Neural crest cell (in vitro differentiated cells): Measurements from ENCODE around the gene CSF3. TPM values are rescaled to one million over a fixed set of nuclear protein-coding genes. Genes with fewer than 3 reads are reported as not detected.

Experiments
- DNase-seq: peaks from one replicate; pipeline ENCODE4 v3.0.0; 2021; ENCODE audit warnings: low read depth, mixed read lengths, low spot score
- H3K27ac Mint-ChIP-seq: one replicate; pipeline ENCODE4 v1.8.0; 2021; ENCODE audit warnings: mild to moderate bottlenecking, mixed read lengths; ENCODE audit not compliant: unreplicated experiment
- H3K27me3 Mint-ChIP-seq: 2 replicates; pipeline ENCODE4 v1.8.0; 2021; ENCODE audit warnings: low read depth, mild to moderate bottlenecking, mixed read lengths
- H3K36me3 Mint-ChIP-seq: 2 replicates; pipeline ENCODE4 v1.8.0; 2021; ENCODE audit warnings: low read depth, mild to moderate bottlenecking, mixed read lengths
- H3K4me1 Mint-ChIP-seq: 2 replicates; pipeline ENCODE4 v1.8.0; 2021; ENCODE audit warnings: mixed read lengths
- H3K4me3 Mint-ChIP-seq: one replicate; pipeline ENCODE4 v1.8.0; 2021; ENCODE audit warnings: mild to moderate bottlenecking, mixed read lengths
- H3K9me3 Mint-ChIP-seq: 2 replicates; pipeline ENCODE4 v1.8.0; 2021; ENCODE audit warnings: mixed read lengths
- total RNA-seq: library from RNA; stranded (reverse); gene quantifications from 2 replicates; pipeline ENCODE4 v1.2.1, GENCODE V29; 2021
- TF ChIP-seq, protein P1 (sequence below): fragments of 200-600 bp; sonication (generic); conservative IDR thresholded peaks from 2 replicates; pipeline ENCODE4 v1.5.0; 2021; ENCODE audit warnings: antibody characterized with exemption, mild to moderate bottlenecking

The CSF3 gene
- total RNA-seq, 1 donor from 2014 or later = not detected

DNA sequence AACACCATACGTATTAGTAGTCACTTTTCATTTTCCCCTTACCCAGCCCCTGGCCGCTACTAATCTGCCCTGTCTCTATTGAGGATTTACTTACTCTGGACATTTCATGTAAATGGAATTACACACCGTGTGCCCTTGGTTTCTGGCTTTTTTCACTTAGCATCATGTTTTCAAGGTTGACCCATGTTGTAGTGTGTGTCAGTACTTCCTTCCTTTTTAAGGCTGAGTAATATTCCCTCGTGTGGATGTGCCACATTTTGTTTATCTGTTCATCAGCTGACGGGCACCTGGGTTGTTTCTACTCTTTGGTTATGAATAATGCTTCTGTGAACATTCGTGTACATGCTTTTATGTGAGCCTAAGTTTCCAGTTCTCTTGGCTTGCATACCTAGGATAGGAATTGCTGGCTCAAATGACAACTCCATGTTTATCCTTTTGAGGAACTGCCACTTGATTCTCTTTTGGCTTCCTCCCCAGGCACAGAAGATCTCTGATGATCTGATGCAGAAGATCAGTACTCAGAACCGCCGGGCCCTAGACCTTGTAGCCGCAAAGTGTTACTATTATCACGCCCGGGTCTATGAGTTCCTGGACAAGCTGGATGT lies 26.9 kb upstream of the CSF3 start:
- Mint-ChIP-seq H3K4me1 (no peaks in the 10 kb centered on the region), H3K27ac (no peak overlapping the region), H3K27me3 (no peaks in the 10 kb centered on the region), H3K36me3 (peaks cover 30% of the 10 kb centered on the region), H3K9me3 (no peaks in the 10 kb centered on the region), H3K4me3 (no peak overlapping the region)
- TF ChIP-seq, protein P1, sequence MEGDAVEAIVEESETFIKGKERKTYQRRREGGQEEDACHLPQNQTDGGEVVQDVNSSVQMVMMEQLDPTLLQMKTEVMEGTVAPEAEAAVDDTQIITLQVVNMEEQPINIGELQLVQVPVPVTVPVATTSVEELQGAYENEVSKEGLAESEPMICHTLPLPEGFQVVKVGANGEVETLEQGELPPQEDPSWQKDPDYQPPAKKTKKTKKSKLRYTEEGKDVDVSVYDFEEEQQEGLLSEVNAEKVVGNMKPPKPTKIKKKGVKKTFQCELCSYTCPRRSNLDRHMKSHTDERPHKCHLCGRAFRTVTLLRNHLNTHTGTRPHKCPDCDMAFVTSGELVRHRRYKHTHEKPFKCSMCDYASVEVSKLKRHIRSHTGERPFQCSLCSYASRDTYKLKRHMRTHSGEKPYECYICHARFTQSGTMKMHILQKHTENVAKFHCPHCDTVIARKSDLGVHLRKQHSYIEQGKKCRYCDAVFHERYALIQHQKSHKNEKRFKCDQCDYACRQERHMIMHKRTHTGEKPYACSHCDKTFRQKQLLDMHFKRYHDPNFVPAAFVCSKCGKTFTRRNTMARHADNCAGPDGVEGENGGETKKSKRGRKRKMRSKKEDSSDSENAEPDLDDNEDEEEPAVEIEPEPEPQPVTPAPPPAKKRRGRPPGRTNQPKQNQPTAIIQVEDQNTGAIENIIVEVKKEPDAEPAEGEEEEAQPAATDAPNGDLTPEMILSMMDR = no peak
- no peak for DNase-seq

DNA sequence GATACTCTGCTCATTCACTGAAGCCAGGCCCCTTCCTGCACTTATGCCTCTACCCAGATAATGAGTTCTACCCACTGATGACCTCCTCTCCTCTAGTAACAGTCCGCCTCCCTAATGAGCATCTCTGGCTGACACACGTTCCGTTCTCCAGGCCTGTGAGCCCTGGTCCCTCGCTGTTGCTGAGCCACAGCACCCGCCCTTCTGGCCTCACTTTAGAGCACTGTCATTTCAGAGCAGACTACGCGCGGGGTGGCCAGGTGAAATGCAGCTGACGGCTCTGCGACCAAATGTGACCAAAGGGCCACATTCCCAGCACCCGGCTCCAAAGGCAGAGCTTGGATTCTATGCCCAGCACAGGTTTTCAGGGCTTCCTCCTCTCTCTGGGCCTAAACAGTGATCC lies 20.8 kb upstream of the CSF3 start:
- TF ChIP-seq, protein P1 = no peak
- Mint-ChIP-seq H3K4me1 (no peaks in the 10 kb centered on the region), H3K27ac (no peak overlapping the region), H3K4me3 (no peak overlapping the region), H3K36me3 (peaks cover 27% of the 10 kb centered on the region), H3K27me3 (no peaks in the 10 kb centered on the region), H3K9me3 (no peaks in the 10 kb centered on the region)
- no peak for DNase-seq

DNA sequence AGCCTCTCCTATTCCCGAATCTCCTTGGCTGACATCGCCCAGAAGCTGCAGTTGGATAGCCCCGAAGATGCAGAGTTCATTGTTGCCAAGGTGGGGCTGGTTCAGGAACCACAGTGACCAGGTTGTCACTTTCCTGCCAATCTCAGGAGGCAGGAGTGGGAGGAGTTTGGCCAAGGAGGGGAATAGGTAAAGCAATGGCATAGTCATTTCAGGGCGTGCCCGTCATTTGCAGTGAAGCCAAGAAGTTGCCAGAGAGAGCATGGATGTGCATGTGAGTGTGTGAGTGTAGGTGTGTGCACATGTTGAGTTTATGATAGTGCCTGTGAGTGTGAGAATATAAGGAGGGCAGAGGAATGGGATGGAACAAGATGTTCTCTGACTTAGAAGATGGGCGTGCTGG lies 19.8 kb upstream of the CSF3 start:
- Mint-ChIP-seq H3K36me3 (peaks cover 24% of the 10 kb centered on the region), H3K27ac (no peak overlapping the region), H3K4me1 (no peaks in the 10 kb centered on the region), H3K4me3 (no peak overlapping the region), H3K9me3 (no peaks in the 10 kb centered on the region), H3K27me3 (no peaks in the 10 kb centered on the region)
- TF ChIP-seq, protein P1 = no peak
- DNase-seq = no peak

DNA sequence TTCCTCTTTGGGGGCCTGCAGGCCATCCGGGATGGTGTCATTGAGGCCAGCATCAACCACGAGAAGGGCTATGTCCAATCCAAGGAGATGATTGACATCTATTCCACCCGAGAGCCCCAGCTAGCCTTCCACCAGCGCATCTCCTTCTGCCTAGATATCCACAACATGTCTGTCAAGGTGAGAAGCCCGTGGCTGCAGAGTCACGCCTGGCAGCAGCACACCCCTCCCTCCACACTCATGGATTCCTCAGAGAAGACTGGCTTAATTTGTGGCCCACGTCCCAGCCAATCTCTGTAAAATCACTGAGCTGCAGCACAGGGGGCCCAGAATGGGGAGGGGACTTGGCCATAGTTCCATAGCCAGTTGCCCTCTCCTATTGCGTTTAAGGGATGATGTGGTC lies 19.1 kb upstream of the CSF3 start:
- no peaks in the 10 kb centered on the region for H3K9me3 Mint-ChIP-seq
- no peaks in the 10 kb centered on the region for H3K4me1 Mint-ChIP-seq
- no peak overlapping the region for H3K27ac Mint-ChIP-seq
- H3K4me3 Mint-ChIP-seq = no peak overlapping the region
- peaks cover 21% of the 10 kb centered on the region for H3K36me3 Mint-ChIP-seq
- TF ChIP-seq, protein P1 = no peak
- DNase-seq = no peak
- no peaks in the 10 kb centered on the region for H3K27me3 Mint-ChIP-seq

DNA sequence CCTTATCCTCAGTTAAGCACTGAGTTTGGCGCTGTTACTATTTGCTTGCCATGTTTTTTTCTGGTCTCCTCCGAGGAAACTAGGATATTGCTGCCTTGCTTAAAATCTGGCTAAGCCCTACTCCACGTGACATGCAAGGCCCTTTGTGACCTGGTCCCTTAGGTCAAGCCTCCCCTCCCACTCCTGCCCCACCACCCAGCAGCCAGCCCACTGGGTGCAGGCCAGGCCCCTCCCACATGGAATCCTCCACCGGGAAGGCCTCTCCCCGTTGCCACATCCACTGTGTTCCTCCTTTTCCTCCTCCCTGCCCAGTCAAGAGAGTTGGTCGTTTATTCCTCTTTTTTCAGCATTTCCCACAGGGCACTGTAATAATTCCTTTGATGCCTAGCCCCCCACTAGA lies 18.4 kb upstream of the CSF3 start:
- Mint-ChIP-seq H3K4me3 (no peak overlapping the region), H3K36me3 (peaks cover 21% of the 10 kb centered on the region), H3K9me3 (no peaks in the 10 kb centered on the region), H3K27ac (no peak overlapping the region), H3K27me3 (no peaks in the 10 kb centered on the region), H3K4me1 (no peaks in the 10 kb centered on the region)
- DNase-seq = no peak
- TF ChIP-seq, protein P1 = no peak

DNA sequence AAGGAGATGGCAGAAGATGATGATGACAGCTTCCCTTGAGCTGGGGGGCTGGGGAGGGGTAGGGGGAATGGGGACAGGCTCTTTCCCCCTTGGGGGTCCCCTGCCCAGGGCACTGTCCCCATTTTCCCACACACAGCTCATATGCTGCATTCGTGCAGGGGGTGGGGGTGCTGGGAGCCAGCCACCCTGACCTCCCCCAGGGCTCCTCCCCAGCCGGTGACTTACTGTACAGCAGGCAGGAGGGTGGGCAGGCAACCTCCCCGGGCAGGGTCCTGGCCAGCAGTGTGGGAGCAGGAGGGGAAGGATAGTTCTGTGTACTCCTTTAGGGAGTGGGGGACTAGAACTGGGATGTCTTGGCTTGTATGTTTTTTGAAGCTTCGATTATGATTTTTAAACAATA lies 17.7 kb upstream of the CSF3 start:
- H3K27ac Mint-ChIP-seq = no peak overlapping the region
- H3K36me3 Mint-ChIP-seq = peaks cover 21% of the 10 kb centered on the region
- no peaks in the 10 kb centered on the region for H3K27me3 Mint-ChIP-seq
- no peaks in the 10 kb centered on the region for H3K9me3 Mint-ChIP-seq
- H3K4me1 Mint-ChIP-seq = no peaks in the 10 kb centered on the region
- H3K4me3 Mint-ChIP-seq = no peak overlapping the region
- no peak for DNase-seq
- TF ChIP-seq, protein P1 = no peak
